HG03280 (cell line): ENCODE data around the gene CEP112.

Experiments
- ATAC-seq: cut with Tn5 transposase; IDR thresholded peaks from one replicate; pipeline ENCODE4 v1.9.1; 2021; ENCODE audit warnings: mild to moderate bottlenecking, moderate library complexity; ENCODE audit not compliant: unreplicated experiment

The CEP112 gene

DNA sequence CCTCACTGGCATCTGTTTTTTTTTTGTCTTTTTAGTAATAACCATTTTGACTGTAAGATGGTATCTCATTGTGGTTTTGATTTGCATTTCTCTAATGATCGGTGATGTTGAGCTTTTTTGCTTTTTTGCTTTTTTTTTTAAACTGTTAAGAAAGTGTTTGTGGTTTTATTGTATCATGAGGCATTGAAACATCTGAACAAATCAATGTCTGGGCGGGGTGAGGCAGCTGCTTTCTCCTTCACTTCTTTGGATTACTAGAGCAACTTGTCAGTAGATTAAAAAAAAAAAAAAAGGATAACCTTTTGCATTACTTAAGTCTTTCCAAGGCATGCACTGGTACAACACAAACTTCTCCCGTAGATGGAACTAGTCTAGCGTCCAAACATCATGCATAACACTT, 191.7 kb downstream of the CEP112 start:
- ATAC-seq = no peak

- no peak for ATAC-seq
These were observed 193.3 kb downstream of the CEP112 start for GRCh38 chr17:65998675-65999074.

DNA sequence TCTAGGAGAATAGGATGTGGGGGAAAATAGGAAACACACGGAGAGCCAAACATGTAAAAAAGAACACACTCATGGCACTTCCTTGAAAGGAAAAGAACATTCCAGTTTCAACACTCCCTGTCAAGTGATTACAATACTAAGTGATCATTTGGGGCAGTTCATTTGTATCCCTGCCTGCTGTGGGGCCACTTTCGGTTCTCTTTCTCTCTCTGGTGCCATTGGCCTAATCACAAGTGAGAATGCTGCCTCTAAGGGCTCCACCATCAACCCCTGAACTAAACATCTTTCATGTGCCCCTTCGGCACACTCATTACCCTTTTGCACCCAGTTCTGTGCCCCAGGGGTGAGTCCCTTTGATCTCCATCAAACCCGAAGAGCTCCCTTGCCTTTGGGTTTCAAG, 197.3 kb downstream of the CEP112 start:
- no peak for ATAC-seq

DNA sequence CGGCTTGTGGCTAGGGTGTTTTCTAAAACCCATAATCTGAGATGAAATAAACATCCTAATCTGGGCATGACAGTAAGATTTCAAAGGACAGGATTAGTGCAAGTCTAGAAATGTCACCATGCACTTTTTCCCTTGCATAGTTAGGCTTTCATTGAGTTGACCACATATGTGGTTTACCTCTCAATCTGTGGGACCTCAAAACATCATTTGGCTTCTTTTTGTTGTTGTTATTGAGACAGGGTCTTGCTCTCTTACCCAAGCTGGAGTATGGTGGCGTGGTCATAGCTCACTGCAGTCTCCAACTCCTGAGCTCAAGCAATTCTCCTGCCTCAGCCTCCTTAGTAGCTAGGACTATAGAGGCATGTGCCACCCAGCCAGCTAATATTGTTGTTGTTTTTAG, 197.8 kb downstream of the CEP112 start:
- no peak for ATAC-seq

GRCh38 chr17:65990593-65990992, 201.3 kb downstream of the CEP112 start:
- no peak for ATAC-seq

GRCh38 chr17:65988451-65988850, 203.5 kb downstream of the CEP112 start:
- ATAC-seq = no peak

DNA sequence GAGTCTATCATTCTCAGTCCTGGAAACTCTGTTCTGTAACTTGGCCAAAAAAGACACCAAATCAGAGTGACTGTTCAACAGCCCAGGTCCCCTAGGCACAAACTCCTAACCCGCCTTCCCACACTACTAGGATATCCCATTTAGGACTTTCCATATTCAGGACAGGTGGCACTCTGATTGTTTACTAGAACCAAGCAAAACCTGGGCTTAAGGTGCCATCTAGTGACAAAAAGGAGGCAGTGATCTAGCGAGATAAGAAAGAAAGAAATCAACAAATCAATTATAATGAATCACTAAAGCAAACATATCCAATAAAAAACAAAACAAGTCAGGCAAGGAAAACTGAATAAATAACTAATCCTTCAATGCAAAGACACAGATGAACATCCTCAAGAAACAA, 203.9 kb downstream of the CEP112 start:
- no peak for ATAC-seq

GRCh38 chr17:65985571-65985970, 206.4 kb downstream of the CEP112 start:
- no peak for ATAC-seq

DNA sequence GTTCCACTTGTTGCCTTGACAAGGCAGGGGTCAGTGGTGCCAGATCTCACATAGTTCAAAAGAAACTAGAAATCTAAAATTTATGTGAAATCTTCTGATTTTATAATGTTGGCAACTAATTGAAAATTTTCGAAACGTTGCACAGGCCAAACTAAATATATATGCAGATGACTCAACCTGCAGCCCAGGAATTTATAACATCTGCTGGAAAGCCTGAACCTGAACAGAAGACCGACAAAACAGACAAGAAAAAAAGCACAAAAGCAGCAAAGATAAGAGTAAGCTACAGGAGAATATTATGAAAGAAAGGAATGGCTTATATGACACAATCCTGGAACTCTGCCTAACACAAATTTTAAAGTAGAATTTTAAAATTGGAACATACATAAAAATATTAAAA, 207.6 kb downstream of the CEP112 start:
- no peak for ATAC-seq

GRCh38 chr17:65978871-65979270, 213.1 kb downstream of the CEP112 start:
- no peak for ATAC-seq

DNA sequence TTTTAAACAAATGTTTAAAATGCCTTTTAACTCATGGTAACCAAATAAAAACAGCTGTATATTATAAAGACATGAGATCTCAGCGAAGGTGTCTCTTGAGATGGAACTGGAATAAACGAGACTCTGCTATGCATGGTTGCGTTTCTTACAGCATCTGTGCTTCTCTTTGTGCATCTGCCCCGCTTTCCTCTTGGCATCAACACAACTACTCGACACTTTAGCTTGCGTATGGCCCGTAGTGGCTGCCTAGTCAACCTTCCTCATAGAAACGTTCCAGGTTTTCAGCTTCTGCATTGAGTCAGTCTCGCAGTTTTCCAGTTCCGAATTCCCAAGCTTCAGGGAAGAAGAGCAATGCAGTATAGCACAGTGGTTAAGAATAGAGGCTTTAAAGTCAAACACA, 214.9 kb downstream of the CEP112 start:
- no peak for ATAC-seq

DNA sequence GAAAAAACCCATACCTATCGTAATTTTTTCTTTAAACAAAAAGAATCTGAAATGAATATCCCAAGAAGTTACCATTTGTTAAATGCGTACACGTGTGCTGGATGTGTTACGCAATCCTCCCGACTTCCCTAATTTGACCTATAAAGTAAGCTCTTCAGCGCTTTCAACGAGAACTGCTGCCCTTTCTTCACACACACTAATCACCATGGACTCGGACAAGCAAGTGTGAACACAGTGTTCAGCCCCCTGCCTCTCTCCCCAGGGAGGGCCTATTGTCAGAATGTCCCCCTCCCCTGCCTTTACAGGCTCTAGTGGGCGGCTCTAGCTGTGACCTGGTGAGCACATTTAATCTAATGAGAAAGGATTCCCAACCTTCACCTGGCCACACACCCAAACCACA, 216.1 kb downstream of the CEP112 start:
- ATAC-seq = no peak

- no peak for ATAC-seq
These were observed 218.7 kb downstream of the CEP112 start for GRCh38 chr17:65973237-65973636.

- ATAC-seq = no peak
These were observed 224.6 kb downstream of the CEP112 start for GRCh38 chr17:65967372-65967771.

- ATAC-seq = no peak
These were observed 225.7 kb downstream of the CEP112 start for GRCh38 chr17:65966072-65966695.

DNA sequence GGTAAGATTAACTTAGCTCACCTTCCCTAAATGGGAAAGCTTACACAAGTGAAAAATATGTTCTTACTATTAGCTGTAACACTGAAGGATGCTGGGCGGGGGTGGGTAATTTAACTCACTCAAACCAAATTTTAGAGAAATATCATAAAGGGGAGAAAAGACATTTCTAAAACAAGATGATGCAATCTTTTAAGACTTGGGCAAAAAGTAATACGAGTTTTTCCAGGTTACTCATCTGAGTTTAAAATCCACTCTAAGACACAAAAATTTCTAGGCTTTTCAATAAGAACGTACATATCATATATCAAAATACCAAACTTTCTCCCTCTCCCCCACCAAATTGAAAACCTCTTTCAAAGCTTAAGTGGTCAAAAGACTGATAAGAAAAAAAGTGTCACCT, 228.8 kb downstream of the CEP112 start:
- ATAC-seq = no peak

DNA sequence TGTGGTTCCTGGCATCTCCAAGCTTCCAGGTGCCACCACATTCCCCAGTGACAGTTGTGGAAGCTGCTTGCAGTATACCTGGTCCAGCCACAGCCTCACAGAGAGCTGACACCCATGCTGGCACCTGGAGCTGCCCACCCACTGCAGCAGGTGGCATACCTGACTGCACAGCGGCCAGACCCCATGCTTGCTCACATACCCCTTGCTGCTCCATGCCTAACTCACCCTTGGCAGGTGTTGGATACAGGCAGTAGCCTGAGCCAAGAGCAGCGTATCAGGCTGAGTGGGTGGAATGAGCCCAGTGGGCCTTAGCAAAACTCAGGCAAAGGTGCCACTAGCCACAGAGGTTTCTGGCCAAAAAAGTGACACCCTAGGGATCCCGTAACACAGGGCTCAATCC, 232.3 kb downstream of the CEP112 start:
- ATAC-seq = no peak

DNA sequence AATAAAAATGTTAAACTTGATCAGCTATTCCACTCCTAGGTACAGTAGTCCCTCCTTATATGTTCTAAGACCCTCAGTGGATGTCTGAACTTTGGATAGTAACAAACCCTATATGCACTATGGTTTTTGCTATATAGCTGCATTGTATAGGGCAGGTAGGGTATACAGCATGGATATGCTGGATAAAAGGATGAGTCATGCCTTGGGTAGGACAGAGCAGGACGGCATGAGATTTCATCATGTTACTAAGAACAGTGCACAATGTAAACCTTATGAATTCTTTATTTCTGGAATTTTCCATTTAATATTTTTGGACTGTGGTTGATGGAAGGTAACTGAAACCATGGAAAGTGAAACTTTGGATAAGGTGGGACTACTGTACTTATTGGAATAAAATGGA, 235.1 kb downstream of the CEP112 start:
- no peak for ATAC-seq

DNA sequence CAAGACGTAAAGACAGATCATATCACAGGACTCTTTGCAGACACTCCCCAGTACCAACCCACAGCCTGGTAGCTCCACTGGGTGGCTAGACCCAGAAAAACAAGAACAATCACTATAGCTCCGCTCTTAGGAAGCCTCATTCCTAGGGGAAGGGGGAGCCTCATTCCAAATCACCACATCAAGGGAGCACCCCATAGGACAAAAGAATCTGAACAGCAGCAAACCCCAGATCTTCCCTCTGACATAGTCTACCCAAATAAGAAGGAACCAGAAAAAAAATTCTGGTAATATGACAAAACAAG, 237.8 kb downstream of the CEP112 start:
- no peak for ATAC-seq

GRCh38 chr17:65953316-65954147, 238.4 kb downstream of the CEP112 start:
- no peak for ATAC-seq

GRCh38 chr17:65952586-65952985, 239.3 kb downstream of the CEP112 start:
- ATAC-seq = no peak

- ATAC-seq = no peak
These were observed 239.9 kb downstream of the CEP112 start for GRCh38 chr17:65952015-65952414.

DNA sequence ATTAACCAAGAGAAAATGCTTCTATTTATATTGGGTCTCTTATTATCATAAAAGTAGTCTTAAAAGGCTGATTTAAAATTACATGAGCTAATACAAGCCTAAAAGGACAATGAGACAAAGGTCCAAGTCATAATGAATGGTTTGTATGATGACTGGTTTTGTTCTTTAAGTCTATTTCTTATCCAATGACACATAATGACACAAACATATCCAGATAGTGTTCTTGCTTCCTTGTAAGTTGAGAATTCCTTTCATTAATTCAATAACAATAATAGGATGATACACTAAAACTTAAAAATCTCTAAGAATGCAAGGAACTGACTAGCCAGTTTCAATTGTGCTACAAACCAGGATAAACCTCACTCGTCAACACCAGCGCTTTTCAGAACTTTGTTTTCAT, 244.1 kb downstream of the CEP112 start:
- ATAC-seq = no peak
